Amniotic epithelial cell (primary cell): Measurements from ENCODE around the gene RXRB.
A peak's percentile ranks its signal among the peaks of the same experiment; 100 is the strongest.
"Not testable (repeated sequence)": the region's sequence is repeated elsewhere in the genome, so short reads cannot be mapped to it uniquely, and the experiment has no call there.

ENCODE experiments used
- DNase-seq: peaks from one replicate; pipeline ENCODE4 v3.0.0-alpha.2; 2010; ENCODE audit warnings: low read depth

RXRB gene

GRCh38 chr6:33200219-33201146, at the start of gene RXRB, which contains the start of gene SLC39A7:
Gene RXRB, minus strand, starts transcription at chr6:33200665. Its CDS starts 189 bp downstream, at chr6:33200476.
Gene SLC39A7, plus strand, starts transcription at chr6:33200867. Its CDS starts 379 bp downstream, at chr6:33201246.
- peak; percentile 98 for DNase-seq

DNA sequence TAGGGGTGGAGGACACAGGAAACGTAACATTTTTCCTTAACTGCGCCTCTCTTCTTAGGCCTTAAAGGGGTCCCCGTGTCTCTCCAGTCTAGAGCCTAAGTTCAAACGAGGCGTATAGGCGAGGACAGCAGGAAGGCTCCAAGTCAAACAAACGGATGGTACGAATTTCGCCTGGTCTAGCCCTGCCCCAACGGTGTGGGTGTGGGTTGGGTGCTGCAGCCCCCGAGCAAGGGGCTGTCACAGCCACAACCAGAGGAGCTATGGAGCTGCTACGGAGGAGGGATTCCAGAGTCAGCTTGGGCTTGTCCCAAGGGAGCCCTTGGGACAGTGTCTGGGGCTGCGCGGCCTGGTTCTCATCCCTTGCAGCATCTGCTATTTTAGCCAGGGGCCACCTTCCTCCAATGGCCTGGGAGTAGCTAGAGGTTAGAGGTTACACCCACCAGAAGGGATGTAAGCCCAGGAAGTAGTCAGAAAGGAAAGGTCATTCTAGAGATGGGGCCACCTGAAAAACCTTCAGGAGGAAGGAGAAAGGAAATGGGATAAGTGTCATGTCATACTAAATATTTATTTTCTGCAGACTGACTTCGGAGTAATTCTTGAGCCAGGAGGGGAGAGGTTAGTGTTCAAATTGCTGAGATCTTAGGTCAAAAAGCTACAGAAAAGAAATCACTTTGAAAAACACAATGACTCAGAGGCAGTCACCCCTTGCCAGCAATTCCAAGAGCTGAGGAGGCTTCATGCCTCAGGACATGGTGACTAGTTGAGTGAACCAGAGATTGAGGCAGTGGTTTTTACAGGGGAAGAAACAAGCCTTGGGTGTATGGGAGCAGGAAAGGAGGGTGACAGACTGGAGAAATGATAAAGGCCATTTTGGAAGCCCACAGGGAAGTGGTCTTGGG, 49.5 kb upstream of the RXRB start:
- peak; percentile 81 for DNase-seq

- peak; percentile 99 for DNase-seq
These were observed 48.7 kb upstream of the RXRB start for GRCh38 chr6:33248932-33249731.

DNA sequence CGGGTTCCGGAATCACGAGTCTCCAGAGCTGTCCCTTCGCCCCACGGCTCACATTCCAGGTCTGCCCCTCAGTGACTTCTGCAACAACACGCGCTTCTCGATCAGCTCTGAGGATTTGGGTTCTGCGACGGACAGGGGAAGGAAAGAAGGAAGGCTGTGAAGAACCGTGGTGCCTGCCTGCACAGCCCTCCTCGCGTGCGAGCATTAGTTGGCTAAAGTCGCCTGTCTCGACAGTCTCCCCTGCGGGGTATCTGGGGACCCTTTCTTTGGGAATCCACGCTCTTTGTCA, 48.1 kb upstream of the RXRB start:
- no peak for DNase-seq

- DNase-seq: peak; percentile 77
These were observed 47.6 kb upstream of the RXRB start for GRCh38 chr6:33247977-33248642.

- no peak for DNase-seq
These were observed 43.0 kb upstream of the RXRB start for GRCh38 chr6:33243476-33243875.

- no peak for DNase-seq
These were observed 41.5 kb upstream of the RXRB start for GRCh38 chr6:33241968-33242367.

DNA sequence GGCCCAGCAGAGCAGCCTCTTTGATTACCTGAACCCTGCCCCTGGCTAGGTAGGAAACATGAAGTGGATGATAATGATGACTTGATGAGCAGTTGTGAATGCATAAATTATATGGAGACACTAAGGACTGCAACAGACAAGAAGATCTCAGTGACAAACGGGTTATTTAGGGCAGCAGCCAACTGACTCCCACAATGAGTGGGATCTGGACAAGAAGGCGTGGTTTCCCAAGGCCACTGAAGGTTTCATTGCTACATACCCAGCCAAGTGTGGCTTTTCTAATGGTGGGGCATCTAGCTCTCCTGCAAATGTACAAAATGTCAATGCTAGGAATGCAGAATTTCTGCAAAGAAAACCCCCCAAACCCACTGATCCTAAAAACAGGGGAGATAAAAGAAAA, 37.3 kb upstream of the RXRB start:
- peak; percentile 18 for DNase-seq

- DNase-seq: no peak
These were observed 36.4 kb upstream of the RXRB start for GRCh38 chr6:33236852-33237251.

DNA sequence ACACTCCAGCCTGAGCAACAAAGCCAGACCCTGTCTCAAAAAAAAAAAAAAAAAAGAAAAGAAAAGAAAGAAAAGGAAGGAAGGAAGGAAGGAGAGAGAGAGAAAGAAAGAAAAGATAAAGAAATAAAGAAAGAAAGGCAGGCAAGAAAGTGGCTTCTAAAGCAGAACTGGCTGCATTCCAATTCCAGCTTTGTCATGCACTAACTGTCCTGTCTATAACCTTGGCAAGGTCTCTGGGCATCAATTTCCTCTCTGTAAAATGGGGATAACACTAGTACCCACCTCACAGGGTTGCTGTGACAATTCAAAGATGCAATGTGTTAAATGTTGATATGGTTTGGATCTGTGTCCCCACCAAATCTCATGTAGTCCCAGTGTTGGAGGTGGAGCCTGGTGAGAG, 35.9 kb upstream of the RXRB start:
- no peak for DNase-seq

GRCh38 chr6:33235221-33235634, 34.8 kb upstream of the RXRB start:
- DNase-seq: no peak

DNA sequence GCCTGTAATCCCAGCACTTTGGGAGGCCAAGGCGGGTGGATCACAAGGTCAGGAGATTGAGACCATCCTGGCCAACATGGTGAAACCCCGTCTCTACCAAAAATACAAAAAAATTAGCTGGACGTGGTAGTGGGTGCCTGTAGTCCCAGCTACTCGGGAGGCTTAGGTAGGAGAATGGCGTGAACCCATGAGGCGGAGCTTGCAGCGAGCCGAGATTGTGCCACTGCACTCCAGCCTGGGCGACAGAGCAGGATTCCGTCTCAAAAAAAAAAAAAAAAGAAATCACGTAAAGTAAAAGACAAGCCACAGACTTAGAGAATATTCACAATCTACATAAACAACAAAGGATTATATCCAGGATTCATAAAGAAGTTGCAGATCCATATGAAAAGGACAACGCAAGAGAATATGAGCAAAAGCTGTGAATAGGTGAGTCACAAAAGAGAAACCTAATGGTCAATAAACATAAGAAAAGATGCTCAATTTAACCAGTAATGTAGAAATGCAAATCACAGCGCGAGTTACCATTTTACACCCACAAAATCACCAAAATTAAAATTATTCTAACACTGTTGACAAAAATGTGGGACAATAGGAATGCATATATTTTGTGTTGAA, 26.1 kb upstream of the RXRB start:
- not testable (repeated sequence) for DNase-seq

GRCh38 chr6:33217681-33218080, 17.2 kb upstream of the RXRB start:
- DNase-seq: no peak

DNA sequence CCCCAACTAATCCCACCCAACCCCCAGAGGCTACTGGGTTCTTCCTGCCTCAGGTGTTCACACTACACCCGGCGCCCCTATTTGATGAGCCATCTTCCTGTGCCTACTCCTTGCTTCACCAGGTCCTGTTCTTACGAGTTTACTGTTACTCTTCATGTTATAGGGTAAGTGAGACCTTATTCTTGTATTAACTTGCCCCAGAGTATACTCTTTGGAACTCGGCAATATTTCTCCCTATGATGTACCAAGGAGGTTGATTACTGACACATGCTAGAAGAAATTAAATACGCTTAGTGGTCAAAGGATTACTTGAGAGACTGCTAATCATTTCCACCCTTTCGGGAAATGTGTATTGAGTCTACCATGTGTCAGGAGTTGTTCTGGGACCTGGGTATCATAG, 16.8 kb upstream of the RXRB start:
- no peak for DNase-seq

DNA sequence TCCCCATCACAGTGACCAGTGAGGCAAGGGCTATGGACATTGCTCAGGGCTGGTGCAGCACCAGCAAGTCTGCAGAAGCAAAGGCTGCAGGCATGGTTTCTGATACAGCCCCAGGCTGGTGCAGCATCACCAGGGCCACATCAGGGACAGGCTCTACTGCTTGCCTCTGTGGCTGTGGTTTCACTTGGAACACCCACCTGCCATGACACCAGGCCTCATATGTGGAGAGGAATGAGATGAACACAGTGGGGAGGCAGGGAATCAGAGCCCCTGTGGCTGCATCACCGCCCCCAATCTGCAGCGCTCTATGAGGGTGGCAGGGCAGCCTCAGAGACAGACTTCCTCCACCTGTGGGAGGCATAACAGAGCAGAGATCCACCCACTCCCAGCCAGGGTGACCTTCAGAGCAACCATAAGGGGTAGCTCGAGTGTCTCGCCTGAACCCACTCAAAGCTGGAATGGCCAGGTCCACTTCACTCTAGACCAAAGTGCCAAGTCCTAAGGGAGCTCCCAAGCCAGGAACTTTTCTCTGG, 15.7 kb upstream of the RXRB start:
- no peak for DNase-seq

DNA sequence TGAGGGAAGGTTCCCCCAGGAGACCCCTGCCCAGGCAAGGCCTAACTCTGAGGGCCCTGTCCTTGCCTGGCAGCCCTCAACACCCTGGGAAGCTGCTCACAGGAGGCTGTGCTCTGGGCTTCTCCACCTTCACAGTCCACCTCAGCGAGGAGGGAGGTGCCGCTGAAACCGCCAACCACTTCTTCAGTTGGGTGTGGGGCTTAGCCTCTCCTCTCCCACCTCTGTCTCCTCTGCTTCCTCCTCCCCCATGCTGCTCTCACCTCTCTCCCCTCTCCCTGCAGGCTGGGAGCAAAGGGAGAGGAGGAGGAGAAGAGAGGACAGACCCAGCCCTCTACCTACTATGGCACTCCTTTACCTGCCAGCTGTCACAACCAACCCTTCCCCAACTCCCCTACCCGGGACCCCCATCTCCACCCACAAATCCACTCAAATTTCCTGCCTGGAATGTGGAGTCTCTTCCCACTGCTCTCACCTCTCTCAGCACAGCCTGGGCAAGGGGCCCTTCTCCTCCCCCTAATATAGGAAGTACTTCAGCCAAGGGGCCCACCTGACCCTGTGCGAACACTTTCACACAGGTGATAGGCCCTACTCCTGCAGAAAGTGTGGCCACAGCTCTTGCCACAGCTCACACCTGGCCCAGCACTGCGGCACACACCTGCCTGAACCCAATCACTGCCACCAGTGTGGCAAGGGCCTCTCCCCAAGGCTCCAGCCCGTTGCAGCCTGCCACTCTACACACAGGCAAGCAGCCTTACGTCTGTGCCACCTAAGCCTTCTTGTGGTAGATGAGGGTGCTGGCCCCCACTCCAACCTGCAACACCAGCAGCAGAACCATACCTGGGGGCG, 15.0 kb upstream of the RXRB start:
- DNase-seq: no peak

DNA sequence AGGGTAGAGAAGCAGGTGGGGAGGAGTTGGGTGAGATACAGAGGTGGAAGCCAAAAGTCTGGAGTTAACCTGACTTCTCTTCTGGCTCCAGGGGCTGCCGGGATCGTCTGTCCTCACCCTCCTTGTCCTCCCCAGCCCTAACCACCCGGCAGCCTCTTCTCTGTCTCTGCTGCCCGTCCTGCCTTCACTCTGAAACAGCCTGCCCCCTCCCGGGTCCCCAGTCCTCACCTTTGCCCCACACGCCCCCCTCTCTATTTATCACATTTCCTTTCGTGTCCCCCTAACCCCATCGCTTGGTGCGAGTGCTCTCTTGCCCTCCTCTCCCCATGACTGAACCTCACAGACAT, 13.5 kb upstream of the RXRB start:
- DNase-seq: no peak

DNA sequence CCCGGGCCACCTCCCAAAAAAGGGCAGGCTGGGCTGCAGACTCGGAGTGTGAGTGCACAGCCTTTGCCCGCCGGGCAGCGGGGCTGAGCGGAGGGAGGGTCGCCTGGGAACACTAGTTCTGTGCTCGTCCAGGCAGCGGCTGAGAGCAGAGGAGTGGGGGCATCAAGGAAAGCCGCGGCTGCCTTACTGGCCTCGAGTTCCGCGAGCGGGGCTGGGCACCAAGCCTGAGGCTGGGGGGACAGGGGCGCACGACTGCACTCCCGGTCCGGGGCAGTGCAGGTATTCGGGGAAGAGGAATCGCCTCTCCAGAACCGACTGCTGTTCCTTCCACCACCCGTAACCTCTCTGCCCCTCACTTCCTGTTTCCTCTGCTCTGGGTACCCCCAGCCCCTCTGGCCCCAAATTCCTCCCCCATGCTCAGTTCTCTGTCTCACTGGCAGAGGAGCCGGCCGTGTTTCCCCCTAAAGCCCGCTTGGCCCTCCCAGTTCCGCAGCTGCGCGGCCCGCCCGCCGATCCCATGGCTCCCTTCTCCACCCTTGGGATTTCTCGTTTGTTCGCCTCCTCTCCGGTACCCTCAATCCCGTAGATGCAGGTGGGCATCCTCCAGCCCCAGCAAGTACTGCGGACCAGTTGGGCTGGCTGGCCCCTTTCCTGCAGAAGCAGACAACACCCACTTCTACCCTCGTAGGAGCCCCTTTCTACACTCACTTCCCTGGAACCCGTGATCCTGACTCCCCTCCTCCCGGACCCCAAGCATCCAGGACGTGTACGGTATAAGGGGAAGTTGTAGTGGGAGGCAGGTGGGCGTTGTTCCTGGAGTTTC, 12.9 kb upstream of the RXRB start:
- DNase-seq: no peak

DNA sequence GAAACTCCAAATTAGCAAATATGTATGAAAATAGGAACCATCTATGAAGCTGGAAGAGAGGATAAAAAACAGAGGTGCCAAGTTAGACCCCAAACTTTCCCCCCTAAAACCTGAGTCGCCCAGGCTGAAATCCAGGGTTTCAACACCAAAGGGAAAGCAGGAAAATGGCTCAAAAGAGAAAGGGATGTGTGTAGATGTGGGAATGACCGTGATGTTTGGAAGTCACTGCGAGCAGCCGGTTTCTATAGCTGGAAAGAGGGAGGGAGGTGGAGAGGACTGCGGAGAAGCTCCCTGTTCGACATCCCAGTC, 12.3 kb upstream of the RXRB start:
- DNase-seq: no peak
